SH-SY5Y (cell line): ENCODE results near the gene SLC45A2.

Experiments used
- GATA2 ChIP-seq: IDR thresholded peaks from 2 replicates; pipeline ENCODE4 v1.6.1; 2011; ENCODE audit warnings: mild to moderate bottlenecking, low read depth, low read length
- GATA3 ChIP-seq: IDR thresholded peaks from 2 replicates; pipeline ENCODE4 v1.6.1; 2011; ENCODE audit warnings: low read depth, mild to moderate bottlenecking, low read length, moderate library complexity

- TF ChIP-seq GATA2, result no peak
- TF ChIP-seq GATA3, result no peak
Measured at GRCh38 chr5:33937707-33938506, 46.6 kb downstream of the SLC45A2 start.
